ENCODE data around the gene RAET1G. TPM values are rescaled to one million over a fixed set of nuclear protein-coding genes. Genes with fewer than 3 reads are reported as not detected.

The RAET1G gene
- total RNA-seq, 1 donor from 2014 or later, result 0.60 TPM

DNA sequence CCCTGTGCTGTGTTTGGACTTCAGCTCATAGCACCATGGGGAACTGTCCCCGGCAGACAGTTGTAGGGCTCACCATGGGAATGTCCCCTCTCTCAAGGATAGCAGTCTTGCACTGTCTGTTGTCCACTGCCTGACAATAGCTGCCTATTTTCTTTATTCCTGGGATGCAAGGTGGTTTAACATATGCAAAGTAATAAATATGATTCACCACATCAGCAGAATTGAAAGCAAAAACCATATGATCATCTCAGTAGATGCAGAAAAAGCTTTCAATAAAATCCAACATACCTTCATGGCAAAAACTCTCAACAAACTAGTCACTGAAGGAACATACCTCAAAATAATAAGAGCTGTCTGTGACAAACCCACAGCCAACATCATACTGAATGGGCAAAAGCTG, 45.3 kb downstream of the RAET1G start:
- Mint-ChIP-seq H3K9me3 (ENCODE audit: low read depth) (peaks cover 5% of the 10 kb centered on the region), H3K4me3 (ENCODE audit: unreplicated experiment) (no peak overlapping the region), H3K36me3 (ENCODE audit: low read depth) (peaks cover 4% of the 10 kb centered on the region), H3K27ac (ENCODE audit: unreplicated experiment) (no peak overlapping the region), H3K27me3 (ENCODE audit: low read depth) (peaks cover 6% of the 10 kb centered on the region), H3K4me1 (ENCODE audit: low read depth) (no peaks in the 10 kb centered on the region)
- TF ChIP-seq, protein P1, sequence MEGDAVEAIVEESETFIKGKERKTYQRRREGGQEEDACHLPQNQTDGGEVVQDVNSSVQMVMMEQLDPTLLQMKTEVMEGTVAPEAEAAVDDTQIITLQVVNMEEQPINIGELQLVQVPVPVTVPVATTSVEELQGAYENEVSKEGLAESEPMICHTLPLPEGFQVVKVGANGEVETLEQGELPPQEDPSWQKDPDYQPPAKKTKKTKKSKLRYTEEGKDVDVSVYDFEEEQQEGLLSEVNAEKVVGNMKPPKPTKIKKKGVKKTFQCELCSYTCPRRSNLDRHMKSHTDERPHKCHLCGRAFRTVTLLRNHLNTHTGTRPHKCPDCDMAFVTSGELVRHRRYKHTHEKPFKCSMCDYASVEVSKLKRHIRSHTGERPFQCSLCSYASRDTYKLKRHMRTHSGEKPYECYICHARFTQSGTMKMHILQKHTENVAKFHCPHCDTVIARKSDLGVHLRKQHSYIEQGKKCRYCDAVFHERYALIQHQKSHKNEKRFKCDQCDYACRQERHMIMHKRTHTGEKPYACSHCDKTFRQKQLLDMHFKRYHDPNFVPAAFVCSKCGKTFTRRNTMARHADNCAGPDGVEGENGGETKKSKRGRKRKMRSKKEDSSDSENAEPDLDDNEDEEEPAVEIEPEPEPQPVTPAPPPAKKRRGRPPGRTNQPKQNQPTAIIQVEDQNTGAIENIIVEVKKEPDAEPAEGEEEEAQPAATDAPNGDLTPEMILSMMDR (IDR thresholded peaks at IDR 0.05), result no peak
- DNase-seq (ENCODE audit: low spot score), result no peak

DNA sequence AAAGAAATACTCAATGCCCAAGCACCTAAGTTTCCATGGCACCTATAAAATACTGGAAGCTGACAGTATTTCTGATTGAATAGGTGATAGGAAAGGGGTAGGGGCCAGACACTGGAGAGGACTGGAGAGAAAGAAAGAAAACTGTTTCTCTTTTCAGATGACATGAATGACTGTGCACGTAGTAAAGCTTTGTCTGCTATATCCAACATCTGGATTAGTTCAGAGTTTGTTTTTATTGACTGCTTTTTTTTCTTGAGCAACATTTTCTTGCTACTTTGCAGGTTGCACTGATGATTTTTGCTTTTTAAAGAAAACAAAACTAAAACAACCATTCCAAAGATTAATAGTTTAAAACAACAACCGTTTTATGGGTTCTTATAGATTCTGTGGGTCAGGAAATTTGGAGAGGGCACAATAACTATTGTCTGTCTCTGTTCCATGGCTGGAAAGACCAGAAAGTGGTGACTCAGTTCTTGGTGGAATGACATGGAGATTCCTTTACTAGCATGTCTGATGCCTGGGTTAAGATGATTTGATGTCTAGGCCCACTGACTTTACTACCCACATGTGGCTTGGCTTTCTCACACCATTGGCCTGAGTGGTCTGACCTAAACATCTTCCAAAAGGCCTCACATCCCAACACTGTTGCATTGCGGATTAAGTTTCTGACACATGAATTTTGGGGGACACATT, 46.5 kb downstream of the RAET1G start:
- no peak overlapping the region for H3K27ac Mint-ChIP-seq (ENCODE audit: unreplicated experiment)
- H3K9me3 Mint-ChIP-seq (ENCODE audit: low read depth), result peaks cover 8% of the 10 kb centered on the region
- no peak for DNase-seq (ENCODE audit: low spot score)
- peaks cover 4% of the 10 kb centered on the region for H3K36me3 Mint-ChIP-seq (ENCODE audit: low read depth)
- H3K27me3 Mint-ChIP-seq (ENCODE audit: low read depth), result peaks cover 6% of the 10 kb centered on the region
- TF ChIP-seq, protein P1 (IDR thresholded peaks at IDR 0.05), result no peak
- no peak overlapping the region for H3K4me3 Mint-ChIP-seq (ENCODE audit: unreplicated experiment)
- H3K4me1 Mint-ChIP-seq (ENCODE audit: low read depth), result no peaks in the 10 kb centered on the region

DNA sequence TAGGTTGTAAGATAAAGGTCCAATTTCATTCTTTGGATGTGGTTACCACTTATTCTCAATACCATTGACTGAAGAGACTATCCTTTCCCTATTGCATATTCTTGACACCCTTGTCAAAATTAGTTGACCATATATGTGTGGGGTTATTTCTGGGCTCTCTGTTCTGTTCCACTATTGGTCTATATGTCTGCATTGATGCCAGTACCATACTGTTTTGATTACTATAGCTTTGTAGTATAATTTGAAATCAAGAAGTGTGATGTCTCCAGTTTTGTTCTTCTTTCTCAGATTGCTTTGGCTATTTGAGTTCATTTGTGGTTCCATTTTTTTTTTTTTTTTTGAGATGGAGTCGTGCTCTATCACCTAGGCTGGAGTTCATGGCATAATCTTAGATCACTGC, 50.7 kb downstream of the RAET1G start:
- TF ChIP-seq, protein P1 (IDR thresholded peaks at IDR 0.05), result no peak
- Mint-ChIP-seq H3K36me3 (ENCODE audit: low read depth) (peaks cover 1% of the 10 kb centered on the region), H3K4me1 (ENCODE audit: low read depth) (no peaks in the 10 kb centered on the region), H3K27ac (ENCODE audit: unreplicated experiment) (no peak overlapping the region), H3K4me3 (ENCODE audit: unreplicated experiment) (no peak overlapping the region), H3K9me3 (ENCODE audit: low read depth) (peaks cover 11% of the 10 kb centered on the region), H3K27me3 (ENCODE audit: low read depth) (no peaks in the 10 kb centered on the region)
- no peak for DNase-seq (ENCODE audit: low spot score)

DNA sequence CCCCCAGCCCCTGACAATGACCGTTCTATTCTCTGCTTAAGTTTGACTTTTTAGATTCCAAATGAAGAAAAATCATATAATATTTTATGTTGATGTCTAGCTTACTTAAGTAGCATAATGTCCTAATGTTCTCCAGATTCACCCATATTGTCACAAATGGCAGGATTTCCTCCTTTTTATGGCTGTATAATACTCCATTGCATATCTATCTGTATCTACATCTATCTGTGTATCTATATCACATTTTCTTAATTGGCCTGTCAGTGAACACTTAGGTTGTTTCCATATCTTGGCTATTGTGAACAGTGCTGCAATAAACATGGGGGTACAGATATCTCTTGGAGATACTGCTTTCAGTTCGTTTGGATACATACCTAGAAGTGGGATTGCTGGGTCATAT, 51.7 kb downstream of the RAET1G start:
- no peak overlapping the region for H3K4me3 Mint-ChIP-seq (ENCODE audit: unreplicated experiment)
- TF ChIP-seq, protein P1 (IDR thresholded peaks at IDR 0.05), result no peak
- H3K36me3 Mint-ChIP-seq (ENCODE audit: low read depth), result peaks cover 1% of the 10 kb centered on the region
- peaks cover 11% of the 10 kb centered on the region for H3K9me3 Mint-ChIP-seq (ENCODE audit: low read depth)
- H3K4me1 Mint-ChIP-seq (ENCODE audit: low read depth), result no peaks in the 10 kb centered on the region
- no peaks in the 10 kb centered on the region for H3K27me3 Mint-ChIP-seq (ENCODE audit: low read depth)
- DNase-seq (ENCODE audit: low spot score), result no peak
- no peak overlapping the region for H3K27ac Mint-ChIP-seq (ENCODE audit: unreplicated experiment)

DNA sequence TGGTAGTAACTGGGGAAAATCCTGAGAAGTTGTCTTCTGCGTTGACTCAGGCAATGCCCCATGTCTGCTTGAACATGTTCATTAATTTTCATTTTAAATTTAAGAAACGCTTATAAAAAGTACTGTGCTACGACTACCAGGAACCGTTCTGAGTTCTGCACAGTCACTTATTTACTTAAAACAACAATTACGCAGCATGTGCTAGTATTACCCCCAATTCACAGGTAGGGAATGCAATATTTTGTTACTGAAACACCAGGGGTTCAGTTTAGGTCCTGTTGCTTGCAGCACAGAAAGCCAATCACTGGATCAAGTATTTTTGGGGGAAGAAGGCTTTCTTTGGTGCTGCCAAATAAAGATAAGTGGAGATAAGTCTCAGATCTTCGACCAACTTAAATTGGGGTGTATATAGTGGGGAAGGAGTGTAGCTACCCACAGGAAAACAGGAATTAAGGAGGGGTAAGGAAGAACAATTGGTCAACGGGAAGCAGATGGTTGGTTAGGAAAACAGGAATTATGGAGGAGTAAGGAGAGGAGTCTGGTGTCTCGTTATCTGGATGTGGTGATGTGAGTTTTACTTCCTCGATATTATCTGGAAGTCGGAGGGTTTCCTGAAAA, 53.5 kb downstream of the RAET1G start:
- Mint-ChIP-seq H3K36me3 (ENCODE audit: low read depth) (peaks cover 1% of the 10 kb centered on the region), H3K27ac (ENCODE audit: unreplicated experiment) (no peak overlapping the region), H3K4me3 (ENCODE audit: unreplicated experiment) (no peak overlapping the region), H3K9me3 (ENCODE audit: low read depth) (peaks cover 11% of the 10 kb centered on the region), H3K4me1 (ENCODE audit: low read depth) (peaks cover 9% of the 10 kb centered on the region), H3K27me3 (ENCODE audit: low read depth) (no peaks in the 10 kb centered on the region)
- no peak for DNase-seq (ENCODE audit: low spot score)
- TF ChIP-seq, protein P1 (IDR thresholded peaks at IDR 0.05), result no peak
